ENCODE measurements around the gene CD209.

- no peak for TF ChIP-seq CTCF (conservative IDR thresholded peaks at IDR 0.05; ENCODE audit: low read depth, low read length)
- TF ChIP-seq EZH2phosphoT487 (IDR thresholded peaks at IDR 0.05; ENCODE audit: borderline replicate concordance, low read length) = no peak
Measured at GRCh38 chr19:7766535-7766934, 19.2 kb upstream of the CD209 start.
